SK-N-SH (cell line): Measurements from ENCODE around the gene MAGI2.

Source experiments
- POLR2AphosphoS5 ChIP-seq: IDR thresholded peaks from 2 replicates; pipeline ENCODE4 v1.6.1; 2012; ENCODE audit warnings: low read depth, low read length
- RCOR1 ChIP-seq: fragments of 150-350 bp; IDR thresholded peaks from 2 replicates; pipeline ENCODE4 v1.6.1; 2017; ENCODE audit warnings: antibody characterized with exemption, low read length
- TAF1 ChIP-seq: IDR thresholded peaks from 2 replicates; pipeline ENCODE4 v1.6.1; 2012; ENCODE audit warnings: low read depth, mild to moderate bottlenecking, low read length, moderate library complexity, borderline replicate concordance
- TCF12 ChIP-seq: IDR thresholded peaks from 2 replicates; pipeline ENCODE4 v1.4.0; 2012

- no peak for TF ChIP-seq TAF1
- TF ChIP-seq TCF12 = peak; percentile 85
- TF ChIP-seq RCOR1 = no peak
- peak; percentile 59; the same call in 1 of the 2 replicates for TF ChIP-seq POLR2AphosphoS5
These were observed 212.0 kb downstream of the MAGI2 start for GRCh38 chr7:79241288-79242060.
